Transverse colon (tissue), 4 donors: ENCODE measurements around the gene FBH1. TPM values are rescaled to one million over a fixed set of nuclear protein-coding genes. Genes with fewer than 3 reads are reported as not detected.
"Not testable (repeated sequence)": the region's sequence is repeated elsewhere in the genome, so short reads cannot be mapped to it uniquely, and the experiment has no call there.

Experiments used
- DNase-seq: peaks from one replicate; pipeline ENCODE4 v3.0.0-alpha.2; 2019
- H3K27ac ChIP-seq, 4 donors: fragments of 200-600 bp; sonication (generic); 2 replicates each; pipeline ENCODE4 v1.5.1; 2016 to 2018; ENCODE audit warnings: inconsistent platforms in 4 of 4
- H3K27me3 ChIP-seq: fragments of 200-600 bp; sonication (generic); 2 replicates; pipeline ENCODE4 v1.5.1; 2017; ENCODE audit warnings: inconsistent platforms
- H3K36me3 ChIP-seq, 4 donors: fragments of 200-600 bp; sonication (generic); 2 replicates each; pipeline ENCODE4 v1.5.1; 2017 to 2019; ENCODE audit warnings: inconsistent platforms in 4 of 4
- H3K4me1 ChIP-seq, 4 donors: fragments of 200-600 bp; sonication (generic); 2 replicates each; pipeline ENCODE4 v1.5.1; 2017 to 2020; ENCODE audit warnings: inconsistent platforms in 4 of 4
- H3K4me3 ChIP-seq, 4 donors: fragments of 200-600 bp; sonication (generic); 1 replicate in 1 of 4; 2 replicates in 3 of 4; pipeline versions ENCODE4 v1.5.1 to v1.6.1; 2017 to 2019; ENCODE audit warnings: inconsistent platforms in 4 of 4
- H3K9me3 ChIP-seq, 2 donors: fragments of 200-600 bp; sonication (generic); 2 replicates each; pipeline ENCODE4 v1.5.1; 2017 to 2019; ENCODE audit warnings: inconsistent platforms in 2 of 2
- CTCF ChIP-seq, 5 experiments: fragments of 200-600 bp in 3 of 5; fragments of 450-650 bp in 2 of 5; sonication (generic) in 3 of 5; IDR thresholded peaks; 1 replicate in 2 of 5; 2 replicates in 3 of 5; pipeline ENCODE4 v1.5.1; 2016 to 2017; ENCODE audit warnings: antibody characterized with exemption in 5 of 5, inconsistent platforms in 3 of 5, mild to moderate bottlenecking in 2 of 5, moderate library complexity in 1 of 5
- EP300 ChIP-seq: sonication (generic); formaldehyde crosslinking; IDR thresholded peaks from one replicate; pipeline ENCODE4 v1.6.1; 2017; ENCODE audit warnings: antibody characterized with exemption, low read depth
- POLR2A ChIP-seq: fragments of 450-650 bp; IDR thresholded peaks from one replicate; pipeline ENCODE4 v1.6.1; 2016; ENCODE audit warnings: antibody characterized with exemption, mild to moderate bottlenecking, moderate library complexity
- POLR2AphosphoS5 ChIP-seq, 3 donors: sonication (generic); formaldehyde crosslinking; IDR thresholded peaks; one replicate each; pipeline ENCODE4 v1.6.1; 2016; ENCODE audit warnings: antibody characterized with exemption in 3 of 3
- WGBS, 2 donors: methylation state at CpG; one replicate each; pipeline ENCODE4 v1.1.5; 2018; ENCODE audit warnings: low coverage in 1 of 2; 5-methylcytosine and 5-hydroxymethylcytosine counted together
- in situ Hi-C, 4 donors: fragments of 200-750 bp; cut with MboI; loops; one replicate each; pipeline versions ENCODE4 v1.15.0 to v1.15.1; 2017; ENCODE audit warnings: low sequenced_read_pairs in 3 of 4, low pct_ligation_motif_present in 1 of 4, low pct_unique_long_range_greater_than_20kb in 1 of 4
- intact Hi-C: fragments of 100-400 bp; cut with DNase I; formaldehyde crosslinking; loops from one replicate; pipeline ENCODE4 v1.15.1; 2023; ENCODE audit warnings: low total_unique reads
- total RNA-seq, 4 donors: library from RNA; depleted of rRNA; stranded (reverse); fragments of >200 nt; gene quantifications; one replicate each; pipeline ENCODE4 v1.1.0, GENCODE V29; 2016

FBH1 gene
- total RNA-seq, 4 donors from 2014 or later = 101 to 143 (median 120) TPM

GRCh38 chr10:5943536-5943935 is 53.5 kb downstream of the FBH1 start:
- Histone ChIP-seq H3K36me3 (no peaks in the 10 kb centered on the region), H3K4me3 (no peak overlapping the region), H3K9me3 (no peaks in the 10 kb centered on the region), H3K4me1 (peaks cover 4 to 30% (median 18%) of the 10 kb centered on the region in 4 donors), H3K27me3 (no peaks in the 10 kb centered on the region), H3K27ac (peak overlapping the region; percentile 79 to 86 (median 84))
- TF ChIP-seq EP300 (no peak), POLR2AphosphoS5 (IDR thresholded peaks at IDR 0.05) (peak in 1 of 3 donors; percentile 31)
- WGBS, 2 donors = 65 to 71% methylated on average over 4 to 15 of the region's 15 CpGs
- no peak for DNase-seq
- in situ Hi-C loops (no loop called here), intact Hi-C loops (no loop called here)

DNA sequence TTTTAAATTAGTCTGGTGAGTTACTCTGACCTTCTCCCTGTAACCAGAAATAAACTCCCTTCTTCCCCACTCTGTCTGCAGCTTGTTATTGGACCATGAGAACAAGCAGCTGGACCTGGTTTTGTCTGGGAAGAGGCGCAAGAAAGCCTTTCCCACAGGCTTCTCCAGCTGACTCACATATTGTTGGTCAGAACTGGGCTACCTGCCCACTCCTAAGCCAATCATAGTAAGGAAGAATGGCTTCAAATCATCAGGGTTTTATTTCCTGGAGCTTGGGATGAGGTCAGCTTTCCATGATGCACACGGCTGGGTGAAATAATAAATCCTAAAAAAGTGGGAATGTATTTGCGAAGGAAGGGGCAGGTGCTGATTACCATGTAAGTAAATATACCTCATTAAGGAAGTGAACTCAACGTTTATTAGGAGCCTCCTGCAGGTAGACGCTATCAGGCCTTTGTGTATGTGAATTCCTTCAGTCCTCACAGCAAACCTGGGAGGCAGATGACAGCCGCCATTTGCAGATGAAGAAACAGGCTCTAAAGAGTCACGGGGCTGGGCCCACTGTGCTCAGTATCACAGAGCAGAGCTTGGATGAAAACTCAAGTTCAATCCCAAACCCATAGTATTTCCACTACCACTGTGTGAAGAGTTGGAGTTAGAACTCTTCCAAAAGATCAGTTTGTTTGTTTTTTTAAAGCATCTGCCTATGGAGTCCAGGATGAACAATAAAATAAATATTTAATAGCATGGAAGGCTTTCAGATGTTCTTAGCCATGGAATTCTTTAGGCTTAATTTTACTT is 54.5 kb downstream of the FBH1 start:
- TF ChIP-seq EP300 (peak; percentile 29), POLR2AphosphoS5 (IDR thresholded peaks at IDR 0.05) (peak; percentile 67 to 81 (median 78)), POLR2A (no peak)
- no peaks in the 10 kb centered on the region for H3K36me3 ChIP-seq
- in situ Hi-C loops (no loop called here), intact Hi-C loops (no loop called here)
- H3K9me3 ChIP-seq = no peaks in the 10 kb centered on the region
- no peaks in the 10 kb centered on the region for H3K27me3 ChIP-seq
- H3K27ac ChIP-seq = peak overlapping the region; percentile 79 to 86 (median 84)
- DNase-seq = peak; percentile 78
- H3K4me3 ChIP-seq = no peak overlapping the region
- WGBS, 2 donors = 16 to 38% methylated on average over 4 to 7 of the region's 7 CpGs
- peaks cover 4 to 33% (median 18%) of the 10 kb centered on the region in 4 donors for H3K4me1 ChIP-seq

DNA sequence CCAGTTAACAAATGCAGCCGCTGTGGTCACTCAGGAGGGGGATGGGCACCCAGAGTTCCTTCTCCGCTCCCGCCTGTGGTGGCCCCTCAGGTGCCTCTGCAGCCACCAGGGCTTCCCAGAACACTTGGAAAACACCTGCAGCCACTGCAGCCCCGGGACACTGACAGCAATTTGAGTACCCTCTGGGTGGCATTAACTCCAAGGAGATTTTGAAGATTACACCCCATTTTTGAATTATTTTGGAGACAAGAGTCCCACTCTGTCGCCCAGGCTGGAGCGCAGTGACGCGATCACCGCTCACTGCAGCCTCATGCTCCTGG is 55.1 kb downstream of the FBH1 start:
- Histone ChIP-seq H3K27me3 (no peaks in the 10 kb centered on the region), H3K4me1 (peaks cover 4 to 33% (median 18%) of the 10 kb centered on the region in 4 donors), H3K36me3 (no peaks in the 10 kb centered on the region), H3K9me3 (no peaks in the 10 kb centered on the region), H3K4me3 (peak overlapping the region in 3 of 4 donors; percentile 1 to 12 (median 11)), H3K27ac (peak overlapping the region; percentile 79 to 86 (median 84))
- DNase-seq = no peak
- in situ Hi-C loops = no loop called here
- 87% methylated on average over 9 of the region's 9 CpGs; no CpG with 5 or more reads in 1 of the 2 donors for WGBS, 2 donors
- TF ChIP-seq POLR2A = no peak
- intact Hi-C loops = no loop called here

DNA sequence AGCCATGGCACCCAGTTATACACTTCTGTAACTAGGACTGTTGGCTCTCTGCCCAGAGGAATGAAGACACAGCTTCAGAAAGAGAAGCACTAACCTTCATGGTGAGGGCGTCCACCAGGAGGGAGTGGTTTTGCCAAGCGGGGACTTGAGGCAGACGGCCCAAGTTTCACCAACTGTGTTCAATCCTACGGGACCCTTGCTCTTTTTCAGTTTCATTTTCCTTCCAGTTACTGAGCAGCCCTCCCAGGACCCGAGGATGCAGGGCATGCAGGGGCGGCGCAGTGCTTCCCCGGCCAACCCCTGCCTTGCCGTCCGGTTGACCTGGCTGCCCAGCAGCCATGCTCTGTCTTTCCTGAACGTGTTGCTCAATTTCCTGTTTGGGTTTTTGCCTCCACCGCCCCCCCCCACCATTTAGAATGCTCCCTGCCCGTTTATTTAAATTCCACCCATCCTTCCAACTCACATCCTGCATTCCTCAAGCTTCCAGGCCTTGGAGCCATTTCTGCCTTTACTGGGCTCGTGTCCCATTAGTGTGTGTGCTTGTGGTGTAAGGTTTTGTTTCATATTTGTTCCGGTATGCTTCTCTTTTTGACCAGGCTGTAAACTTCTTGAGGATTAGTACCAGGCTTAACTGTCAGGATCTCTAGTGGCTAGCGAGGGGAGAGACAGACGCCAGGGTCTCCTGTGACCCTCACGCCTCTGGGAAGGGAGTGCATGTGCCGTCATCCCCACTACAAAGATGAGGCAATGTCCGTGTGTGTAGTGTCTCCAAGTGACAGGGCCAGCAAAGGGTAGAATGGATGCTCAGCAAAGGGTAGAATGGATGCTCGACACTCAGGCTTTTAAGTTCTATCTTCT is 55.7 kb downstream of the FBH1 start:
- H3K9me3 ChIP-seq = no peaks in the 10 kb centered on the region
- intact Hi-C loops (no loop called here), in situ Hi-C loops (no loop called here)
- peaks cover 4 to 37% (median 21%) of the 10 kb centered on the region in 4 donors for H3K4me1 ChIP-seq
- H3K36me3 ChIP-seq = no peaks in the 10 kb centered on the region
- peak; percentile 43 for DNase-seq
- 48 to 63% methylated on average over 2 to 21 of the region's 21 CpGs for WGBS, 2 donors
- peak overlapping the region in 3 of 4 donors; percentile 1 to 12 (median 11) for H3K4me3 ChIP-seq
- H3K27me3 ChIP-seq = no peaks in the 10 kb centered on the region
- TF ChIP-seq CTCF (IDR thresholded peaks at IDR 0.05) (no peak), EP300 (no peak), POLR2AphosphoS5 (IDR thresholded peaks at IDR 0.05) (peak in 2 of 3 donors; percentile 50 to 54), POLR2A (peak; percentile 20)
- peak overlapping the region; percentile 79 to 86 (median 84) for H3K27ac ChIP-seq

- H3K27ac ChIP-seq = peak overlapping the region; percentile 79 to 86 (median 84)
Measured at GRCh38 chr10:5946419-5946775, 56.4 kb downstream of the FBH1 start.

DNA sequence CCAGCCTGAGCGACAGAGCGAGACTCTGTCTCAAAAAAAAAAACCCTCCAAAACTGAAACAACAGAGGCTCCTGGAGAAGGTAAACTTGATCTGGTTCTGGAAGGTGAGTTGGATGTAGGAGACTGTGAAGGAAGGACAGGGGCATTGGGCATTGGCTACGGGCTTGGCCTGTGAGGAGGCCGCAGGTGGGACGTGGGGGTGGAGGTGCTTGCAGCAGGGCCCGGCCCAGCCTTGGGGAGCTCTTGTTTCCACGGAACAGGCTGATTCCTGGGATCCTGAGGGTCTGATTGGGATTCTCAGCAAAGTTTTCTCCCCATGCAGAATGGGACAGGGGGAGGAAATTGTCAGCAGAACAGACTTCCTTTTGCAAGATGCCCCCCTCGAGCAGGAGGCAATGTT is 56.7 kb downstream of the FBH1 start:
- Histone ChIP-seq H3K27me3 (no peaks in the 10 kb centered on the region), H3K27ac (peak overlapping the region; percentile 79 to 86 (median 84)), H3K9me3 (no peaks in the 10 kb centered on the region), H3K36me3 (no peaks in the 10 kb centered on the region), H3K4me1 (peaks cover 4 to 42% (median 21%) of the 10 kb centered on the region in 4 donors), H3K4me3 (no peak overlapping the region)
- DNase-seq = no peak
- intact Hi-C loops = no loop called here
- in situ Hi-C loops = no loop called here
- TF ChIP-seq CTCF (IDR thresholded peaks at IDR 0.05) = no peak
- no peak for TF ChIP-seq POLR2A
- no peak for TF ChIP-seq POLR2AphosphoS5 (IDR thresholded peaks at IDR 0.05)
- TF ChIP-seq EP300 = no peak
- WGBS, 2 donors = 86 to 91% methylated on average over 5 to 8 of the region's 8 CpGs

More at GRCh38 chr10:5946419-5946775, 56.4 kb downstream of the FBH1 start:
- intact Hi-C loops, H3K9me3 ChIP-seq, H3K36me3 ChIP-seq, H3K27me3 ChIP-seq, H3K4me3 ChIP-seq, in situ Hi-C loops, DNase-seq: not testable (repeated sequence)
- H3K4me1 ChIP-seq = peaks cover 4 to 41% (median 21%) of the 10 kb centered on the region in 4 donors
- WGBS, 2 donors = 95 to 97% methylated on average over 4 to 10 of the region's 10 CpGs
